GM12878 (cell line): ENCODE results near the gene VPS26A. TPM values are rescaled to one million over a fixed set of nuclear protein-coding genes. Genes with fewer than 3 reads are reported as not detected.

Experiments
- ATAC-seq: fragments of 200-7000 bp; cut with Tn5 transposase; 3 replicates; pipeline ENCODE4 v1.9.1; 2020; ENCODE audit warnings: mild to moderate bottlenecking, moderate library complexity
- BruUV-seq: library from RNA; stranded (reverse); fragments of 400-500 nt; replicated peaks from 2 replicates; lab custom pipeline; 2021; lab: Mats Ljungman, UMichigan
- CTCF ChIA-PET: fragments of 300-600 bp; sonication (Branson Sonifier 250); formaldehyde crosslinking; extraction: SDS; loops from one replicate; lab custom pipeline; 2021; ENCODE audit warnings: inconsistent platforms; lab: Yijun Ruan, JAX
- POLR2A ChIA-PET: fragments of 350-600 bp; formaldehyde crosslinking; extraction: SDS; loops from one replicate; lab custom pipeline; 2021; ENCODE audit warnings: inconsistent platforms; lab: Charles Lee
- RAD21 ChIA-PET: fragments of 300-600 bp; sonication (Branson Sonifier 250); formaldehyde crosslinking; loops from one replicate; lab custom pipeline; 2023; ENCODE audit warnings: antibody characterized with exemption; ENCODE audit not compliant: unreplicated experiment; lab: Charles Lee
- SMC1A ChIA-PET: fragments of 300-600 bp; sonication (Branson Sonifier 250); formaldehyde crosslinking; loops from one replicate; lab custom pipeline; 2023; ENCODE audit not compliant: unreplicated experiment, uncharacterized antibody; lab: Charles Lee
- DNase-seq: peaks from one replicate; pipeline ENCODE4 v3.0.0-alpha.2; 2011; ENCODE audit warnings: low read depth, low spot score
- FAIRE-seq: peaks from 3 replicates; lab custom pipeline; 2011; peaks lifted over from hg19 to GRCh38; lab: Jason Lieb, UNC
- H2AFZ ChIP-seq: 2 replicates; pipeline ENCODE4 v1.6.0; 2011; ENCODE audit warnings: low read depth, low read length, control low read depth; ENCODE audit not compliant: control insufficient read depth
- H3K27ac ChIP-seq: 2 replicates; pipeline ENCODE4 v1.5.1; 2011; ENCODE audit warnings: control low read depth; ENCODE audit not compliant: control insufficient read depth, insufficient read depth
- H3K27me3 ChIP-seq, 2 experiments: replicated peaks in 1 of 2; 2 replicates each; pipeline versions ENCODE4 v1.6.0 to v1.6.1; 2011; ENCODE audit warnings: low read length in 1 of 2; ENCODE audit not compliant: control insufficient read depth in 2 of 2, insufficient read depth in 2 of 2
- H3K36me3 ChIP-seq, 2 experiments: 2 replicates each; pipeline ENCODE4 v1.5.1; 2011; ENCODE audit warnings: low read length in 1 of 2; ENCODE audit not compliant: control insufficient read depth in 2 of 2, insufficient read depth in 2 of 2
- H3K4me1 ChIP-seq: 2 replicates; pipeline ENCODE4 v1.6.1; 2011; ENCODE audit warnings: mild to moderate bottlenecking, low read length, moderate library complexity, mixed read lengths; ENCODE audit not compliant: control insufficient read depth, insufficient read depth
- H3K4me2 ChIP-seq: 2 replicates; pipeline ENCODE4 v1.6.0; 2011; ENCODE audit warnings: control low read depth; ENCODE audit not compliant: control insufficient read depth, insufficient read depth
- H3K4me3 ChIP-seq: fragments of 200-600 bp; sonication (generic); 2 replicates; pipeline ENCODE4 v1.5.1; 2016
- H3K79me2 ChIP-seq: 2 replicates; pipeline ENCODE4 v1.6.0; 2011; ENCODE audit warnings: low read length; ENCODE audit not compliant: control insufficient read depth, insufficient read depth
- H3K9ac ChIP-seq: 2 replicates; pipeline ENCODE4 v1.8.0; 2011; ENCODE audit warnings: low read length, control low read depth, mixed read lengths; ENCODE audit not compliant: control insufficient read depth, insufficient read depth
- H3K9me3 ChIP-seq: replicated peaks from 3 replicates; pipeline ENCODE4 v1.5.1; 2011; ENCODE audit warnings: mild to moderate bottlenecking, low read length; ENCODE audit not compliant: control insufficient read depth, insufficient read depth
- H4K20me1 ChIP-seq: 2 replicates; pipeline ENCODE4 v1.6.0; 2011; ENCODE audit not compliant: control insufficient read depth, insufficient read depth
- BHLHE40 ChIP-seq, 2 experiments: fragments of 450-650 bp in 1 of 2; IDR thresholded peaks; 2 replicates each; pipeline ENCODE4 v1.6.1; 2011 to 2017; ENCODE audit warnings: low read depth in 2 of 2, borderline replicate concordance in 1 of 2, improper control_type of control experiment in 1 of 2, low read length in 1 of 2, mild to moderate bottlenecking in 1 of 2
- BMI1 ChIP-seq: fragments of 450-650 bp; IDR thresholded peaks from 2 replicates; pipeline ENCODE4 v1.6.1; 2016; ENCODE audit warnings: mild to moderate bottlenecking, moderate library complexity, borderline replicate concordance
- BRCA1 ChIP-seq: IDR thresholded peaks from 2 replicates; pipeline ENCODE4 v1.6.1; 2011; ENCODE audit warnings: low read depth, low read length, improper control_type of control experiment
- MEF2B ChIP-seq: fragments of 450-650 bp; IDR thresholded peaks from 2 replicates; pipeline ENCODE4 v1.6.1; 2018; ENCODE audit warnings: mild to moderate bottlenecking, moderate library complexity; ENCODE audit not compliant: partially characterized antibody, poor library complexity, severe bottlenecking
- NFYB ChIP-seq: IDR thresholded peaks from 2 replicates; pipeline ENCODE4 v1.6.1; 2011; ENCODE audit warnings: low read depth, mild to moderate bottlenecking, low read length, improper control_type of control experiment, moderate library complexity; ENCODE audit not compliant: insufficient read depth
- PAX8 ChIP-seq: fragments of 450-650 bp; IDR thresholded peaks from 2 replicates; pipeline ENCODE4 v1.6.1; 2017; ENCODE audit warnings: mild to moderate bottlenecking, moderate library complexity
- SPI1 ChIP-seq: IDR thresholded peaks from 2 replicates; pipeline ENCODE4 v1.6.1; 2011; ENCODE audit warnings: low read depth, mild to moderate bottlenecking, low read length, moderate library complexity, borderline replicate concordance; ENCODE audit not compliant: insufficient read depth
- WGBS: methylation state at CpG from one replicate; pipeline ENCODE4 v1.1.6; 2016; ENCODE audit warnings: low lambda C conversion rate; ENCODE audit not compliant: insufficient replicate concordance, insufficient coverage; ENCODE audit errors: missing lambda C conversion rate; 5-methylcytosine and 5-hydroxymethylcytosine counted together
- in situ Hi-C: fragments of 300-500 bp; cut with MboI; formaldehyde crosslinking; loops from 9 replicates; pipeline ENCODE4 v1.14.3; 2018; ENCODE audit warnings: mixed read lengths
- intact Hi-C: fragments of 100-400 bp; cut with micrococcal nuclease; formaldehyde crosslinking; loops from one replicate; pipeline ENCODE4 v1.14.2; 2022; ENCODE audit not compliant: unreplicated experiment
- polyA plus RNA-seq, 11 experiments: library from polyadenylated mRNA; depleted of rRNA in 4 of 11; unstranded in 6 of 11; stranded (reverse) in 5 of 11; fragments of >200 nt; fragmentation: Nextera tagmentation in 4 of 11; fragmentation: Illumina TruSeq in 1 of 11; extraction: Ambion mirVana in 4 of 11; extraction: Trizol in 1 of 11; gene quantifications; 1 replicate in 1 of 11; 2 replicates in 10 of 11; pipeline versions ENCODE4 v1.2.1 to v1.2.3, GENCODE V29; 2011 to 2016; ENCODE audit warnings: inconsistent platforms in 2 of 11, missing spikeins in 2 of 11, low read depth in 1 of 11
- total RNA-seq, 4 experiments: library from RNA; depleted of rRNA in 3 of 4; stranded (reverse); fragments of >200 nt in 3 of 4; fragmentation: Illumina TruSeq in 1 of 4; extraction: Trizol in 1 of 4; gene quantifications; 2 replicates each; pipeline versions ENCODE4 v1.2.1 to v1.2.3, GENCODE V29; 2013 to 2021
- TF ChIP-seq, protein P1 (sequence below): fragments of 450-650 bp; IDR thresholded peaks from 2 replicates; pipeline ENCODE4 v1.6.1; 2017; ENCODE audit warnings: antibody characterized with exemption, mild to moderate bottlenecking, moderate library complexity
- TF ChIP-seq, protein P2 (sequence below), 3 experiments: IDR thresholded peaks in 2 of 3; conservative IDR thresholded peaks in 1 of 3; 2 replicates each; pipeline ENCODE4 v1.5.1; 2011; ENCODE audit warnings: low read depth in 3 of 3, low read length in 3 of 3, mild to moderate bottlenecking in 3 of 3, control low read depth in 2 of 3, moderate library complexity in 2 of 3, inconsistent platforms in 1 of 3, mixed read lengths in 1 of 3; ENCODE audit not compliant: control insufficient read depth in 2 of 3, insufficient read depth in 1 of 3; ENCODE audit errors: extremely low read depth in 1 of 3
- TF ChIP-seq, protein P3 (sequence below): IDR thresholded peaks from 2 replicates; pipeline ENCODE4 v1.6.1; 2012; ENCODE audit warnings: mild to moderate bottlenecking, low read depth, low read length
- TF ChIP-seq, protein P4 (sequence below): fragments of 150-350 bp; IDR thresholded peaks from 2 replicates; pipeline ENCODE4 v1.6.1; 2014; ENCODE audit warnings: mild to moderate bottlenecking, low read depth, low read length

VPS26A gene
- total and polyA plus RNA-seq, 10 of the 15 experiments (the other 5 are each of a cell fraction or from before 2014, with no cell fraction given), result 16.8 to 72.3 (median 26.8) TPM

DNA sequence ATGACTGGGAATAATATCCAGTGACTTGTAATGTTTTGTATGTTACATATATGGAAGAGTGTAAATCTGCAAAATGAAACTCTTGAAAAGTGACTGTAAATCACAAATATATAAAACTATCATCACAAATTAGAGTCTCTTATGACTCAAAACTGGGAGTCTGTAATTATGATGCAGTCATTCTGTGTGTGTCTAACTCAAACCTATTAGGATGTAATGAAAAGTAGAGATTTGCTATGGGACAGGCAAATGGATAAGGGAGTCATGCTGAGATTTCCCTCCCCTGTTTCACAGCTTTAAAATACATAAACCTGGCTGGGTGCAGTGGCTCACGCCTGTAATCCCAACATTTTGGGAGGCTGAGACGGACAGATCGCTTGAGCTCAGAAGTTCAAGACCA lies 87.5 kb downstream of the VPS26A start:
- BruUV-seq, result no TSS peak
- FAIRE-seq, result no peak
- RAD21 ChIA-PET, result interaction anchor here (1.0 kb wide), 2 partner anchors 10 to 205 kb away, joined by 3 to 4 read pairs; no protein-coding TSS in a partner anchor
- Histone ChIP-seq H3K79me2 (no peaks in the 10 kb centered on the region), H3K4me3 (no peak overlapping the region), H3K4me1 (no peaks in the 10 kb centered on the region), H3K27ac (no peak overlapping the region), H4K20me1 (no peaks in the 10 kb centered on the region), H3K4me2 (no peak overlapping the region), H2AFZ (no peak overlapping the region), H3K9me3 (no peaks in the 10 kb centered on the region; the same call in 2 of the 3 replicates), H3K36me3 (peaks cover under 1 to 4% of the 10 kb centered on the region in 2 experiments; a peak in 3 of 4 replicates), H3K9ac (no peak overlapping the region), H3K27me3 (no peaks in the 10 kb centered on the region)
- DNase-seq, result no peak
- in situ Hi-C loops (no loop called here), intact Hi-C loops (no loop called here)
- SMC1A ChIA-PET, result interaction anchor here (0.7 to 1.4 kb wide), 3 partner anchors 10 to 349 kb away, joined by 3 to 4 read pairs (median 3); no protein-coding TSS in a partner anchor
- POLR2A ChIA-PET, result no interaction called here
- WGBS, result 73% methylated on average over 3 of the region's 3 CpGs
- CTCF ChIA-PET, result no interaction called here
- no peak for ATAC-seq
- TF ChIP-seq, protein P1, sequence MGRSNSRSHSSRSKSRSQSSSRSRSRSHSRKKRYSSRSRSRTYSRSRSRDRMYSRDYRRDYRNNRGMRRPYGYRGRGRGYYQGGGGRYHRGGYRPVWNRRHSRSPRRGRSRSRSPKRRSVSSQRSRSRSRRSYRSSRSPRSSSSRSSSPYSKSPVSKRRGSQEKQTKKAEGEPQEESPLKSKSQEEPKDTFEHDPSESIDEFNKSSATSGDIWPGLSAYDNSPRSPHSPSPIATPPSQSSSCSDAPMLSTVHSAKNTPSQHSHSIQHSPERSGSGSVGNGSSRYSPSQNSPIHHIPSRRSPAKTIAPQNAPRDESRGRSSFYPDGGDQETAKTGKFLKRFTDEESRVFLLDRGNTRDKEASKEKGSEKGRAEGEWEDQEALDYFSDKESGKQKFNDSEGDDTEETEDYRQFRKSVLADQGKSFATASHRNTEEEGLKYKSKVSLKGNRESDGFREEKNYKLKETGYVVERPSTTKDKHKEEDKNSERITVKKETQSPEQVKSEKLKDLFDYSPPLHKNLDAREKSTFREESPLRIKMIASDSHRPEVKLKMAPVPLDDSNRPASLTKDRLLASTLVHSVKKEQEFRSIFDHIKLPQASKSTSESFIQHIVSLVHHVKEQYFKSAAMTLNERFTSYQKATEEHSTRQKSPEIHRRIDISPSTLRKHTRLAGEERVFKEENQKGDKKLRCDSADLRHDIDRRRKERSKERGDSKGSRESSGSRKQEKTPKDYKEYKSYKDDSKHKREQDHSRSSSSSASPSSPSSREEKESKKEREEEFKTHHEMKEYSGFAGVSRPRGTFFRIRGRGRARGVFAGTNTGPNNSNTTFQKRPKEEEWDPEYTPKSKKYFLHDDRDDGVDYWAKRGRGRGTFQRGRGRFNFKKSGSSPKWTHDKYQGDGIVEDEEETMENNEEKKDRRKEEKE, result no peak
- TF ChIP-seq BRCA1, result no peak
- no peak for TF ChIP-seq BHLHE40 (IDR thresholded peaks at IDR 0.05; ENCODE audit: borderline replicate concordance in 1 of 2, low read depth in 2 of 2, low read length in 1 of 2)
- TF ChIP-seq, protein P2, sequence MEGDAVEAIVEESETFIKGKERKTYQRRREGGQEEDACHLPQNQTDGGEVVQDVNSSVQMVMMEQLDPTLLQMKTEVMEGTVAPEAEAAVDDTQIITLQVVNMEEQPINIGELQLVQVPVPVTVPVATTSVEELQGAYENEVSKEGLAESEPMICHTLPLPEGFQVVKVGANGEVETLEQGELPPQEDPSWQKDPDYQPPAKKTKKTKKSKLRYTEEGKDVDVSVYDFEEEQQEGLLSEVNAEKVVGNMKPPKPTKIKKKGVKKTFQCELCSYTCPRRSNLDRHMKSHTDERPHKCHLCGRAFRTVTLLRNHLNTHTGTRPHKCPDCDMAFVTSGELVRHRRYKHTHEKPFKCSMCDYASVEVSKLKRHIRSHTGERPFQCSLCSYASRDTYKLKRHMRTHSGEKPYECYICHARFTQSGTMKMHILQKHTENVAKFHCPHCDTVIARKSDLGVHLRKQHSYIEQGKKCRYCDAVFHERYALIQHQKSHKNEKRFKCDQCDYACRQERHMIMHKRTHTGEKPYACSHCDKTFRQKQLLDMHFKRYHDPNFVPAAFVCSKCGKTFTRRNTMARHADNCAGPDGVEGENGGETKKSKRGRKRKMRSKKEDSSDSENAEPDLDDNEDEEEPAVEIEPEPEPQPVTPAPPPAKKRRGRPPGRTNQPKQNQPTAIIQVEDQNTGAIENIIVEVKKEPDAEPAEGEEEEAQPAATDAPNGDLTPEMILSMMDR (IDR thresholded peaks at IDR 0.05 in 2 of 3, conservative IDR thresholded peaks at IDR 0.05 in 1 of 3; ENCODE audit: control insufficient read depth in 2 of 3, extremely low read depth in 1 of 3, insufficient read depth in 1 of 3, low read depth in 3 of 3, low read length in 3 of 3), result no peak
- no peak for TF ChIP-seq BMI1
- no peak for TF ChIP-seq NFYB
- TF ChIP-seq, protein P3, sequence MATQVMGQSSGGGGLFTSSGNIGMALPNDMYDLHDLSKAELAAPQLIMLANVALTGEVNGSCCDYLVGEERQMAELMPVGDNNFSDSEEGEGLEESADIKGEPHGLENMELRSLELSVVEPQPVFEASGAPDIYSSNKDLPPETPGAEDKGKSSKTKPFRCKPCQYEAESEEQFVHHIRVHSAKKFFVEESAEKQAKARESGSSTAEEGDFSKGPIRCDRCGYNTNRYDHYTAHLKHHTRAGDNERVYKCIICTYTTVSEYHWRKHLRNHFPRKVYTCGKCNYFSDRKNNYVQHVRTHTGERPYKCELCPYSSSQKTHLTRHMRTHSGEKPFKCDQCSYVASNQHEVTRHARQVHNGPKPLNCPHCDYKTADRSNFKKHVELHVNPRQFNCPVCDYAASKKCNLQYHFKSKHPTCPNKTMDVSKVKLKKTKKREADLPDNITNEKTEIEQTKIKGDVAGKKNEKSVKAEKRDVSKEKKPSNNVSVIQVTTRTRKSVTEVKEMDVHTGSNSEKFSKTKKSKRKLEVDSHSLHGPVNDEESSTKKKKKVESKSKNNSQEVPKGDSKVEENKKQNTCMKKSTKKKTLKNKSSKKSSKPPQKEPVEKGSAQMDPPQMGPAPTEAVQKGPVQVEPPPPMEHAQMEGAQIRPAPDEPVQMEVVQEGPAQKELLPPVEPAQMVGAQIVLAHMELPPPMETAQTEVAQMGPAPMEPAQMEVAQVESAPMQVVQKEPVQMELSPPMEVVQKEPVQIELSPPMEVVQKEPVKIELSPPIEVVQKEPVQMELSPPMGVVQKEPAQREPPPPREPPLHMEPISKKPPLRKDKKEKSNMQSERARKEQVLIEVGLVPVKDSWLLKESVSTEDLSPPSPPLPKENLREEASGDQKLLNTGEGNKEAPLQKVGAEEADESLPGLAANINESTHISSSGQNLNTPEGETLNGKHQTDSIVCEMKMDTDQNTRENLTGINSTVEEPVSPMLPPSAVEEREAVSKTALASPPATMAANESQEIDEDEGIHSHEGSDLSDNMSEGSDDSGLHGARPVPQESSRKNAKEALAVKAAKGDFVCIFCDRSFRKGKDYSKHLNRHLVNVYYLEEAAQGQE, result no peak
- TF ChIP-seq SPI1, result no peak
- TF ChIP-seq MEF2B, result no peak
- TF ChIP-seq, protein P4, sequence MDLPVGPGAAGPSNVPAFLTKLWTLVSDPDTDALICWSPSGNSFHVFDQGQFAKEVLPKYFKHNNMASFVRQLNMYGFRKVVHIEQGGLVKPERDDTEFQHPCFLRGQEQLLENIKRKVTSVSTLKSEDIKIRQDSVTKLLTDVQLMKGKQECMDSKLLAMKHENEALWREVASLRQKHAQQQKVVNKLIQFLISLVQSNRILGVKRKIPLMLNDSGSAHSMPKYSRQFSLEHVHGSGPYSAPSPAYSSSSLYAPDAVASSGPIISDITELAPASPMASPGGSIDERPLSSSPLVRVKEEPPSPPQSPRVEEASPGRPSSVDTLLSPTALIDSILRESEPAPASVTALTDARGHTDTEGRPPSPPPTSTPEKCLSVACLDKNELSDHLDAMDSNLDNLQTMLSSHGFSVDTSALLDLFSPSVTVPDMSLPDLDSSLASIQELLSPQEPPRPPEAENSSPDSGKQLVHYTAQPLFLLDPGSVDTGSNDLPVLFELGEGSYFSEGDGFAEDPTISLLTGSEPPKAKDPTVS, result no peak
- TF ChIP-seq PAX8, result no peak
